ENCODE measurements around the gene TBC1D1.

DNA sequence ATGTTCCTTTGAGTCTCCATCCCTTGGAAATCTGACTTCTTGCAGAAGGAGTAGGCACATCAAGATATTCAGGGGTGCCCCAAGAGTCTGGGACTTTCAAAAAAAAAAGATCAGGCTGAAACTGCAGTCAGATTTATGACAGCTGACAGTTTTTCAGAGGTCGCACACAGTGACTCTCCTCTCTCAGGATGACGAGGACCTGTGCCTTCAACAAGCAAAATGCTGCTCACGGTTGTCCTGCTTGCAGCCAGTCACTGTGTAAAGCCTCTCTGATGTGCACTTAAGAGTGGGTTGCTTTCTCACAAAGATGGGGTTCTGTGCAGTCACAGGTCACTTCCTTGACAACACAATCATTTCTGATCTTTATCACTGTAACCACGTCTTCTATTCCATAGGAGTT is 247.5 kb downstream of the TBC1D1 start:
- TF ChIP-seq, protein P1, sequence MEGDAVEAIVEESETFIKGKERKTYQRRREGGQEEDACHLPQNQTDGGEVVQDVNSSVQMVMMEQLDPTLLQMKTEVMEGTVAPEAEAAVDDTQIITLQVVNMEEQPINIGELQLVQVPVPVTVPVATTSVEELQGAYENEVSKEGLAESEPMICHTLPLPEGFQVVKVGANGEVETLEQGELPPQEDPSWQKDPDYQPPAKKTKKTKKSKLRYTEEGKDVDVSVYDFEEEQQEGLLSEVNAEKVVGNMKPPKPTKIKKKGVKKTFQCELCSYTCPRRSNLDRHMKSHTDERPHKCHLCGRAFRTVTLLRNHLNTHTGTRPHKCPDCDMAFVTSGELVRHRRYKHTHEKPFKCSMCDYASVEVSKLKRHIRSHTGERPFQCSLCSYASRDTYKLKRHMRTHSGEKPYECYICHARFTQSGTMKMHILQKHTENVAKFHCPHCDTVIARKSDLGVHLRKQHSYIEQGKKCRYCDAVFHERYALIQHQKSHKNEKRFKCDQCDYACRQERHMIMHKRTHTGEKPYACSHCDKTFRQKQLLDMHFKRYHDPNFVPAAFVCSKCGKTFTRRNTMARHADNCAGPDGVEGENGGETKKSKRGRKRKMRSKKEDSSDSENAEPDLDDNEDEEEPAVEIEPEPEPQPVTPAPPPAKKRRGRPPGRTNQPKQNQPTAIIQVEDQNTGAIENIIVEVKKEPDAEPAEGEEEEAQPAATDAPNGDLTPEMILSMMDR (conservative IDR thresholded peaks at IDR 0.05 in 1 of 2, IDR thresholded peaks at IDR 0.05 in 1 of 2; ENCODE audit: low read depth in 1 of 2, low read length in 2 of 2) = no peak
- TF ChIP-seq EZH2 (IDR thresholded peaks at IDR 0.05; ENCODE audit: low read length, missing control alignments) = no peak
